ENCODE measurements around the gene SLC1A7. TPM values are rescaled to one million over a fixed set of nuclear protein-coding genes. Genes with fewer than 3 reads are reported as not detected.

SLC1A7 gene
- total RNA-seq, 1 donor from 2014 or later: not detected

- Histone ChIP-seq H3K27me3 (ENCODE audit: control insufficient read depth, insufficient read depth, low read length) (no peaks in the 10 kb centered on the region), H3K36me3 (ENCODE audit: control insufficient read depth, insufficient read depth, low read length) (no peaks in the 10 kb centered on the region), H3K4me3 (ENCODE audit: low read depth, low read length) (no peak overlapping the region)
- TF ChIP-seq, protein P1, sequence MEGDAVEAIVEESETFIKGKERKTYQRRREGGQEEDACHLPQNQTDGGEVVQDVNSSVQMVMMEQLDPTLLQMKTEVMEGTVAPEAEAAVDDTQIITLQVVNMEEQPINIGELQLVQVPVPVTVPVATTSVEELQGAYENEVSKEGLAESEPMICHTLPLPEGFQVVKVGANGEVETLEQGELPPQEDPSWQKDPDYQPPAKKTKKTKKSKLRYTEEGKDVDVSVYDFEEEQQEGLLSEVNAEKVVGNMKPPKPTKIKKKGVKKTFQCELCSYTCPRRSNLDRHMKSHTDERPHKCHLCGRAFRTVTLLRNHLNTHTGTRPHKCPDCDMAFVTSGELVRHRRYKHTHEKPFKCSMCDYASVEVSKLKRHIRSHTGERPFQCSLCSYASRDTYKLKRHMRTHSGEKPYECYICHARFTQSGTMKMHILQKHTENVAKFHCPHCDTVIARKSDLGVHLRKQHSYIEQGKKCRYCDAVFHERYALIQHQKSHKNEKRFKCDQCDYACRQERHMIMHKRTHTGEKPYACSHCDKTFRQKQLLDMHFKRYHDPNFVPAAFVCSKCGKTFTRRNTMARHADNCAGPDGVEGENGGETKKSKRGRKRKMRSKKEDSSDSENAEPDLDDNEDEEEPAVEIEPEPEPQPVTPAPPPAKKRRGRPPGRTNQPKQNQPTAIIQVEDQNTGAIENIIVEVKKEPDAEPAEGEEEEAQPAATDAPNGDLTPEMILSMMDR (IDR thresholded peaks at IDR 0.05; ENCODE audit: insufficient read depth, low read length, poor library complexity, severe bottlenecking): no peak
- DNase-seq (ENCODE audit: low read depth): no peak
Observed at GRCh38 chr1:53131590-53131938, 10.9 kb downstream of the SLC1A7 start.

DNA sequence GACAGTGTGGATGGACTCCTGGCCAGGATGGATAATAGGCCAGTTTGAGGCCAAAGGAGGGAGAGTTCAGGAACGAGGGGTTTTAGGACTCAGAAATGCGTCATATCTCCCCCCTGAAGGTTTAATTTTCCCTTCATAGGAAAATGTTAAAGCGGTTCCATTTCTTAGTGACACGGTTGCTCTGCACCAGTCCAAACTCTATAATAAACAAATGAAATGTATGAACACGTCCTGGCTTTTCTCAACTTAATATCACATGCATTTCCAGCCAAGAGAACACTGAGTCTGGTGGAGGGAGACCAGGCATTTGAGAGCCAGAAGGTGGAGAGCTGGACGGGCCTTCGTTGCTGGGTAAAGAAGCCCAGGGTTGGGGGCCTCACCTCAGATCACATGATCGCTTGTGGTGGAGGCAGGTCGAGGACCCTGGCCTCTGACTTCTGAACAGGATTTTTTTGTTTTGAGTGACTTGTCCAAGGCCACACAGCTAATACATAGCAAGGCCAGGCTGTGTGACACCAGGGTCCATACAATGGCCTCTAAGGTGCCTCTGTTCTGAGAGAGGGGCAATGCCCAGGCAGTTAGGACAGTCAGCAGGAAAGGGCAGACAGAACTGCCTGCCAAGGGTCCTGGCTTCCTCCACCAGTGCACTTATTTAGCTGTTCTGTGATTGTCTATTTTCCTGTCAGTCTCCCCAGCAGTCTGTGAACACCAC, 11.4 kb downstream of the SLC1A7 start:
- Histone ChIP-seq H3K27me3 (ENCODE audit: control insufficient read depth, insufficient read depth, low read length) (no peaks in the 10 kb centered on the region), H3K4me3 (ENCODE audit: low read depth, low read length) (no peak overlapping the region), H3K36me3 (ENCODE audit: control insufficient read depth, insufficient read depth, low read length) (no peaks in the 10 kb centered on the region)
- no peak for DNase-seq (ENCODE audit: low read depth)
- TF ChIP-seq, protein P1 (IDR thresholded peaks at IDR 0.05; ENCODE audit: insufficient read depth, low read length, poor library complexity, severe bottlenecking): no peak

GRCh38 chr1:53130598-53130877, 11.9 kb downstream of the SLC1A7 start:
- TF ChIP-seq, protein P1 (IDR thresholded peaks at IDR 0.05; ENCODE audit: insufficient read depth, low read length, poor library complexity, severe bottlenecking): no peak
- Histone ChIP-seq H3K4me3 (ENCODE audit: low read depth, low read length) (no peak overlapping the region), H3K27me3 (ENCODE audit: control insufficient read depth, insufficient read depth, low read length) (no peaks in the 10 kb centered on the region), H3K36me3 (ENCODE audit: control insufficient read depth, insufficient read depth, low read length) (no peaks in the 10 kb centered on the region)
- no peak for DNase-seq (ENCODE audit: low read depth)

DNA sequence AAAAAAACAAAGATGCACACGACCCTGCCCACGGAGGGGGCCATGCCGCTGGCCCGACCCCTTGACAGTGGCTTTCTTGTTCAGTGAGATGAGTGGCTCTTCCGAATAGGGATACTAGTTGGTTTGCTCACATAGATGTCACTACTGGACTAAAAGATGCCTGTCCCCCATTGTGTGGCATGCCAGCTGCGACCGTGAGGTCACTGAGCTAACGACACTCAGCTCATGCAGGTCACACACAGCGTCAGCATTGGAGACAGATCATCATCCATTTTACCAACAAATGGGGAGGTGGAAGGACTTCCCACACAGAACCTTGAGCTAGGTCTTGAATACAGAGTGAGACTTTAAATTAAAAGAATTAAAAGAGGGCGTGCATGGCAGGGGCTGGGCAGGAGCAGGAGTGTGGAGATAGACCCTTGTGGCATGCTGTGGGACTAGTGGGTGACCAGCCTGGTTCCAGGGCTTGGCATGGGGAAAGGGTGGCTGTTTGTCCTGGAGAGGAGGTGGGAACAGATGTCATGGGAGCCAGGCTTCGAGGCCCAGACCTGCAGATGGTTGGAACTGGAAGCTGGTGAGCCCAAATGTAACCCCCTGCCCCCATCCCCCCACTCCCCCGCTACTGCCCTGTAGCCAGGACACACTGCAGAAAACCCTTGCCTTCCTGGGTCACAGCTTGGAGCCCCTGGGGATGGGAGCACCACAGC, 12.4 kb downstream of the SLC1A7 start:
- DNase-seq (ENCODE audit: low read depth): no peak
- H3K4me3 ChIP-seq (ENCODE audit: low read depth, low read length): no peak overlapping the region
- no peaks in the 10 kb centered on the region for H3K36me3 ChIP-seq (ENCODE audit: control insufficient read depth, insufficient read depth, low read length)
- TF ChIP-seq, protein P1 (IDR thresholded peaks at IDR 0.05; ENCODE audit: insufficient read depth, low read length, poor library complexity, severe bottlenecking): no peak
- H3K27me3 ChIP-seq (ENCODE audit: control insufficient read depth, insufficient read depth, low read length): no peaks in the 10 kb centered on the region

DNA sequence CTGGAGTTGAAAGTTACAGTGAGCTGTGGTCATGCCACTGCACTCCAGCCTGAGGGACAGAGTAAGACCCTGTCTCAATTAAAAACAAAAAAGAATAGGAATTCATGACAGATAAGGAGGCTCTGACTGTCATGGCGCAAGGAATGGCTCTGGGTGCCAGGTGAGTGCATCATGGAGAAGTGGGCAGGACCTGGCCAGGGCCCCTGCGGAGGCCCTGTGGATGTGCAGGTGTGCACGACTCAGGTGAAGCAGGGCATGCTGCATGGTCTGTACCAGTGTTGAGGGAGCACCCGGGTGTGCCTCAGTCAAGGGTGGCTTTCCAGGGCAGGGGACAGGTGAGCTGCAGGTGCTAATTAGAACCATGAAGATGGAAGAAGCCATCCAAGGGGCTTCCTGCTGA, 14.0 kb downstream of the SLC1A7 start:
- TF ChIP-seq, protein P1 (IDR thresholded peaks at IDR 0.05; ENCODE audit: insufficient read depth, low read length, poor library complexity, severe bottlenecking): no peak
- DNase-seq (ENCODE audit: low read depth): no peak
- Histone ChIP-seq H3K27me3 (ENCODE audit: control insufficient read depth, insufficient read depth, low read length) (no peaks in the 10 kb centered on the region), H3K36me3 (ENCODE audit: control insufficient read depth, insufficient read depth, low read length) (no peaks in the 10 kb centered on the region), H3K4me3 (ENCODE audit: low read depth, low read length) (no peak overlapping the region)

DNA sequence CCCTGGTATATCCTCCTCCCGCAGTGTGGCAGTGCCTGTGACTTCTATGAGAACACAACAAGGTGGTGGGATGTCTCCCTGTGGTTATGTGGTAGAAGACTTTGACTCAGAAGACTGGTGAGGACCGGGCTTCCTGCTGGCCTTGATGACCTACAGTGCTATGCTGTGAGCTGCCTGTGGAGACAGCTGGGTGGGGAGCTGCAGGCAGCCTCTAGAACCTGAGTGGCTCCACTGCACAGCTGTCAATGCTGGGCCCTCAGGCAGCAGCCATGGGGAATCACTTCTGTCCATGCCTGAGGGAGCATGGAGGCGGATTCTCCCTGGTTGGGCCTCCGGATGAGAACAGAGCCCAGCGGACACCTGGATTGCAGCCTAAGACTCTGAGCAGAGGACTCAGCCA, 14.9 kb downstream of the SLC1A7 start:
- TF ChIP-seq, protein P1 (IDR thresholded peaks at IDR 0.05; ENCODE audit: insufficient read depth, low read length, poor library complexity, severe bottlenecking): no peak
- H3K36me3 ChIP-seq (ENCODE audit: control insufficient read depth, insufficient read depth, low read length): no peaks in the 10 kb centered on the region

More for the DNA sequence above, 14.9 kb downstream of the SLC1A7 start:
- no peak overlapping the region for H3K4me3 ChIP-seq (ENCODE audit: low read depth, low read length)
- no peak for DNase-seq (ENCODE audit: low read depth)
- H3K27me3 ChIP-seq (ENCODE audit: control insufficient read depth, insufficient read depth, low read length): no peaks in the 10 kb centered on the region
